NCI-H226 (cell line): ENCODE results near the gene UBQLN2.
"Not testable (repeated sequence)": the region's sequence is repeated elsewhere in the genome, so short reads cannot be mapped to it uniquely, and the experiment has no call there.

Source experiments
- DNase-seq: peaks from one replicate; pipeline ENCODE4 v3.0.0-alpha.2; 2015

Gene UBQLN2

GRCh38 chrX:56563231-56564161 lies at the start of gene UBQLN2:
UBQLN2 (plus strand) TSS chrX:56563627; CDS start chrX:56563874, 247 bp downstream.
- peak; percentile 50 for DNase-seq

GRCh38 chrX:56519642-56520041 lies 43.8 kb upstream of the UBQLN2 start:
- DNase-seq: no peak

- DNase-seq: not testable (repeated sequence)
These were observed 33.9 kb upstream of the UBQLN2 start for GRCh38 chrX:56529482-56530007.

GRCh38 chrX:56530011-56530410 lies 33.4 kb upstream of the UBQLN2 start:
- DNase-seq: no peak

GRCh38 chrX:56550667-56551066 lies 12.8 kb upstream of the UBQLN2 start:
- DNase-seq: no peak

- DNase-seq: no peak
These were observed 8.6 kb upstream of the UBQLN2 start for GRCh38 chrX:56554870-56555269.

- no peak for DNase-seq
These were observed 6.0 kb upstream of the UBQLN2 start for GRCh38 chrX:56557376-56557929.

GRCh38 chrX:56564164-56564885 lies 898 bp downstream of the UBQLN2 start:
- DNase-seq: peak; percentile 24

- no peak for DNase-seq
These were observed 1.8 kb downstream of the UBQLN2 start for GRCh38 chrX:56564921-56565840.

GRCh38 chrX:56569378-56570057 lies 6.1 kb downstream of the UBQLN2 start:
- DNase-seq: no peak

- no peak for DNase-seq
These were observed 9.5 kb downstream of the UBQLN2 start for GRCh38 chrX:56572975-56573374.

GRCh38 chrX:56574861-56575260 lies 11.4 kb downstream of the UBQLN2 start:
- DNase-seq: no peak

GRCh38 chrX:56576721-56577120 lies 13.3 kb downstream of the UBQLN2 start:
- no peak for DNase-seq

GRCh38 chrX:56588397-56589188 lies 25.2 kb downstream of the UBQLN2 start:
- no peak for DNase-seq

- not testable (repeated sequence) for DNase-seq
These were observed 28.4 kb downstream of the UBQLN2 start for GRCh38 chrX:56591830-56592229.

GRCh38 chrX:56600141-56600540 lies 36.7 kb downstream of the UBQLN2 start:
- peak; percentile 28 for DNase-seq

GRCh38 chrX:56600987-56601386 lies 37.6 kb downstream of the UBQLN2 start:
- DNase-seq: no peak

- no peak for DNase-seq
These were observed 51.9 kb downstream of the UBQLN2 start for GRCh38 chrX:56615282-56615681.
